ENCODE measurements around the gene RDX. TPM values are rescaled to one million over a fixed set of nuclear protein-coding genes. Genes with fewer than 3 reads are reported as not detected.
A peak's percentile ranks its signal among the peaks of the same experiment; 100 is the strongest.

Gene RDX
- total RNA-seq, 1 donor from 2014 or later = 167 TPM

GRCh38 chr11:110337570-110338193 lies 41.3 kb upstream of the RDX start:
- H3K4me1 Mint-ChIP-seq = peaks cover 14% of the 10 kb centered on the region
- DNase-seq (ENCODE audit: low read depth, low spot score) = no peak
- TF ChIP-seq CTCF (conservative IDR thresholded peaks at IDR 0.05) = no peak
- H3K27ac Mint-ChIP-seq (ENCODE audit: unreplicated experiment) = peak overlapping the region; percentile 12
- no peak overlapping the region for H3K4me3 Mint-ChIP-seq
- no peaks in the 10 kb centered on the region for H3K27me3 Mint-ChIP-seq (ENCODE audit: low read depth)
- H3K36me3 Mint-ChIP-seq (ENCODE audit: low read depth) = peaks cover 3% of the 10 kb centered on the region
- peaks cover 2% of the 10 kb centered on the region for H3K9me3 Mint-ChIP-seq

GRCh38 chr11:110336054-110336453 lies 39.6 kb upstream of the RDX start:
- DNase-seq (ENCODE audit: low read depth, low spot score) = no peak
- H3K27me3 Mint-ChIP-seq (ENCODE audit: low read depth) = no peaks in the 10 kb centered on the region
- H3K36me3 Mint-ChIP-seq (ENCODE audit: low read depth) = peaks cover 10% of the 10 kb centered on the region
- no peak for TF ChIP-seq CTCF (conservative IDR thresholded peaks at IDR 0.05)
- H3K9me3 Mint-ChIP-seq = peaks cover 13% of the 10 kb centered on the region
- no peak overlapping the region for H3K27ac Mint-ChIP-seq (ENCODE audit: unreplicated experiment)
- peaks cover 18% of the 10 kb centered on the region for H3K4me1 Mint-ChIP-seq
- H3K4me3 Mint-ChIP-seq = no peak overlapping the region

GRCh38 chr11:110335358-110335757 lies 38.9 kb upstream of the RDX start:
- no peak for TF ChIP-seq CTCF (conservative IDR thresholded peaks at IDR 0.05)
- peaks cover 14% of the 10 kb centered on the region for H3K9me3 Mint-ChIP-seq
- no peak for DNase-seq (ENCODE audit: low read depth, low spot score)
- peaks cover 10% of the 10 kb centered on the region for H3K36me3 Mint-ChIP-seq (ENCODE audit: low read depth)
- H3K4me1 Mint-ChIP-seq = peaks cover 19% of the 10 kb centered on the region
- H3K27ac Mint-ChIP-seq (ENCODE audit: unreplicated experiment) = no peak overlapping the region
- no peak overlapping the region for H3K4me3 Mint-ChIP-seq
- H3K27me3 Mint-ChIP-seq (ENCODE audit: low read depth) = no peaks in the 10 kb centered on the region

GRCh38 chr11:110331626-110332025 lies 35.2 kb upstream of the RDX start:
- no peak for DNase-seq (ENCODE audit: low read depth, low spot score)
- Mint-ChIP-seq H3K27me3 (ENCODE audit: low read depth) (no peaks in the 10 kb centered on the region), H3K27ac (ENCODE audit: unreplicated experiment) (no peak overlapping the region), H3K4me1 (peaks cover 35% of the 10 kb centered on the region), H3K9me3 (peaks cover 15% of the 10 kb centered on the region), H3K4me3 (no peak overlapping the region), H3K36me3 (ENCODE audit: low read depth) (peaks cover 10% of the 10 kb centered on the region)
- TF ChIP-seq CTCF (conservative IDR thresholded peaks at IDR 0.05) = no peak

GRCh38 chr11:110329445-110329844 lies 33.0 kb upstream of the RDX start:
- Mint-ChIP-seq H3K36me3 (ENCODE audit: low read depth) (peaks cover 10% of the 10 kb centered on the region), H3K27me3 (ENCODE audit: low read depth) (no peaks in the 10 kb centered on the region), H3K4me3 (peak overlapping the region; percentile 16), H3K9me3 (peaks cover 22% of the 10 kb centered on the region), H3K4me1 (peaks cover 52% of the 10 kb centered on the region), H3K27ac (ENCODE audit: unreplicated experiment) (no peak overlapping the region)
- no peak for DNase-seq (ENCODE audit: low read depth, low spot score)
- TF ChIP-seq CTCF (conservative IDR thresholded peaks at IDR 0.05) = no peak
